Astrocyte of the spinal cord (primary cell): ENCODE data around the gene RAB5B.

Experiments used
- DNase-seq: peaks from one replicate; pipeline ENCODE4 v3.0.0; 2011; ENCODE audit warnings: low read depth, low spot score
- H3K4me3 ChIP-seq: 2 replicates; pipeline ENCODE4 v1.5.1; 2011; ENCODE audit warnings: low read depth, mild to moderate bottlenecking, low read length, moderate library complexity
- CTCF ChIP-seq: IDR thresholded peaks from 2 replicates; pipeline ENCODE4 v1.5.1; 2012; ENCODE audit warnings: low read depth, mild to moderate bottlenecking, low read length, inconsistent platforms
- in situ Hi-C: cut with HindIII; loops from 2 replicates; pipeline ENCODE4 v1.10.0; 2017; ENCODE audit warnings: low sequenced_read_pairs

The RAB5B gene

GRCh38 chr12:56004211-56004610 is 30.3 kb downstream of the RAB5B start:
- no peak overlapping the region for H3K4me3 ChIP-seq
- no peak for TF ChIP-seq CTCF
- no peak for DNase-seq
- in situ Hi-C loops, result no loop called here

- TF ChIP-seq CTCF, result no peak
- no peak for DNase-seq
- in situ Hi-C loops, result no loop called here
- peak overlapping the region; percentile 67 for H3K4me3 ChIP-seq
These were observed 34.0 kb downstream of the RAB5B start for GRCh38 chr12:56007564-56008559.

DNA sequence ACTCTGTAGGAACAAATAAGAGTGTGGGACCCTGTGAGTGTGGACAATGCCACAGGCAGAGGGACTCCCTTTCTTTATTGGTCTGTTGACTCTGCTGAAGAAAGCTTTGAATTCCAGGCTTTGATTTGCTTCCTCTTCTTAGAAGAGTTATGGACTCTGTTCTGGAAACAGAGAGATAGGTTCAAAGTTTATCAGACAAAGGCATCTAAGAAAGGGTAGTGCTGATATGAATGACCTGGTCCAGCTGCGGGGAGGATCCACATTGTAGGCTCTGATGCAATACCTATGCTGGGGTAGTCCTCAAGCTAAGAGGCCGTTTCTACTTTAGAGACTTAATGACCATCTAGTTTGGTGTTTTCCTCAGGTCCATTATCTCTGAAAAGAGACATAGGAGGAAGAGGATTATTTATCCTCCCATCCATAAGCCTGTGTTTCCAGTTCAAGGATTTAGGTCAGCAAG is 36.3 kb downstream of the RAB5B start:
- H3K4me3 ChIP-seq, result no peak overlapping the region
- DNase-seq, result no peak
- in situ Hi-C loops, result no loop called here
- no peak for TF ChIP-seq CTCF

- no peak overlapping the region for H3K4me3 ChIP-seq
- no peak for TF ChIP-seq CTCF
- DNase-seq, result no peak
- in situ Hi-C loops, result no loop called here
These were observed 37.7 kb downstream of the RAB5B start for GRCh38 chr12:56011509-56012090.

GRCh38 chr12:56013482-56013881 is 39.6 kb downstream of the RAB5B start:
- no peak for DNase-seq
- TF ChIP-seq CTCF, result no peak
- in situ Hi-C loops, result no loop called here
- H3K4me3 ChIP-seq, result no peak overlapping the region

DNA sequence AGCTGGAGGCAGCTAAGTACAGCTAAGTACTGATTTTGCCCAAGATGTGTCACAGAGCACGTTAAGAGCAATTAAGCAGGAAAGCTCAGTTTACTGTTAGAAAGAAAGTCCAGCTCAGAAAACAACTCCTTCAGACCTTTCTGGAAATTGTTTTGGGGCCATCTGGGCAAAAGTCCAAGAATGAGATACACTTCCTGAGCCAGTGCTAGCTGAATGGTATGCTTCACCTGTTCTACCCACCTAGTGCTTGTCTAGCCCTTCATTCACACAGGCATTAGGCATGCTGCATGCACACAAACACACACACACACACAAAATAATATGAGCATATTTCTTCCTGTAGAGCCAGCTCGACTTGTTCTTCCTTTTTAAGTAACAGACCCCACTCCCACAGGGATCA is 40.3 kb downstream of the RAB5B start:
- in situ Hi-C loops, result no loop called here
- TF ChIP-seq CTCF, result no peak
- no peak for DNase-seq
- H3K4me3 ChIP-seq, result no peak overlapping the region
